Fibroblast of the aortic adventitia (primary cell): Measurements from ENCODE around the gene UGDH. TPM values are rescaled to one million over a fixed set of nuclear protein-coding genes. Genes with fewer than 3 reads are reported as not detected.
"Not testable (repeated sequence)": the region's sequence is repeated elsewhere in the genome, so short reads cannot be mapped to it uniquely, and the experiment has no call there.

ENCODE experiments used
- DNase-seq: peaks from one replicate; pipeline ENCODE4 v3.0.0-alpha.2; 2010; ENCODE audit warnings: low read depth
- H3K4me3 ChIP-seq: 2 replicates; pipeline ENCODE4 v1.5.1; 2011; ENCODE audit warnings: low read depth, mild to moderate bottlenecking, control low read depth, low read length, moderate library complexity
- total RNA-seq: library from RNA; depleted of rRNA; stranded (reverse); fragments of >200 nt; gene quantifications from 2 replicates; pipeline ENCODE4 v1.2.3, GENCODE V29; 2012; ENCODE audit warnings: low replicate concordance
- TF ChIP-seq, protein P1 (sequence below): IDR thresholded peaks from 2 replicates; pipeline ENCODE4 v1.5.1; 2011; ENCODE audit warnings: mild to moderate bottlenecking, low read length, control low read depth, inconsistent platforms; ENCODE audit not compliant: insufficient read depth

The UGDH gene
- total RNA-seq, 1 donor, result 361 TPM

GRCh38 chr4:39510348-39510929 is 16.8 kb downstream of the UGDH start:
- DNase-seq, result no peak
- TF ChIP-seq, protein P1, sequence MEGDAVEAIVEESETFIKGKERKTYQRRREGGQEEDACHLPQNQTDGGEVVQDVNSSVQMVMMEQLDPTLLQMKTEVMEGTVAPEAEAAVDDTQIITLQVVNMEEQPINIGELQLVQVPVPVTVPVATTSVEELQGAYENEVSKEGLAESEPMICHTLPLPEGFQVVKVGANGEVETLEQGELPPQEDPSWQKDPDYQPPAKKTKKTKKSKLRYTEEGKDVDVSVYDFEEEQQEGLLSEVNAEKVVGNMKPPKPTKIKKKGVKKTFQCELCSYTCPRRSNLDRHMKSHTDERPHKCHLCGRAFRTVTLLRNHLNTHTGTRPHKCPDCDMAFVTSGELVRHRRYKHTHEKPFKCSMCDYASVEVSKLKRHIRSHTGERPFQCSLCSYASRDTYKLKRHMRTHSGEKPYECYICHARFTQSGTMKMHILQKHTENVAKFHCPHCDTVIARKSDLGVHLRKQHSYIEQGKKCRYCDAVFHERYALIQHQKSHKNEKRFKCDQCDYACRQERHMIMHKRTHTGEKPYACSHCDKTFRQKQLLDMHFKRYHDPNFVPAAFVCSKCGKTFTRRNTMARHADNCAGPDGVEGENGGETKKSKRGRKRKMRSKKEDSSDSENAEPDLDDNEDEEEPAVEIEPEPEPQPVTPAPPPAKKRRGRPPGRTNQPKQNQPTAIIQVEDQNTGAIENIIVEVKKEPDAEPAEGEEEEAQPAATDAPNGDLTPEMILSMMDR, result no peak

DNA sequence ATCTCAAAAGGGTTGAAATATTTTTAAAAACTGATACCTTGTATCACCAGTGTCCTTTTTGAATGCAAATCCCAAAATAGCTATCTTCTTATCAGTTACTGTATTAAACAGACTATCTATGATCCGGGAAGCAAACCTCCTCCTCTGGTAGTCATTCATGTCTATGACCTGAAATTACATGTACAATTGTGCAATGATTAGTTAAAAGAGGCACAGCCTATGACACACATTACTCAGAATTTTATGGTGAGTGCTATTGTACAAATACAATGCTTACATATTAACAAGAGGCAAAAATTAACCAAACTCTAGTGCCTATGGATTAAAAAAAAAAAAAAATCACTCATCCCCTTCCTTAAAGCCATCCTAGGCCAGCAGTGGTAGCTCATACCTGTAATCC is 21.7 kb downstream of the UGDH start:
- DNase-seq, result no peak
- TF ChIP-seq, protein P1, result no peak
- H3K4me3 ChIP-seq, result no peak overlapping the region

More at GRCh38 chr4:39510348-39510929, 16.8 kb downstream of the UGDH start:
- no peak overlapping the region for H3K4me3 ChIP-seq

DNA sequence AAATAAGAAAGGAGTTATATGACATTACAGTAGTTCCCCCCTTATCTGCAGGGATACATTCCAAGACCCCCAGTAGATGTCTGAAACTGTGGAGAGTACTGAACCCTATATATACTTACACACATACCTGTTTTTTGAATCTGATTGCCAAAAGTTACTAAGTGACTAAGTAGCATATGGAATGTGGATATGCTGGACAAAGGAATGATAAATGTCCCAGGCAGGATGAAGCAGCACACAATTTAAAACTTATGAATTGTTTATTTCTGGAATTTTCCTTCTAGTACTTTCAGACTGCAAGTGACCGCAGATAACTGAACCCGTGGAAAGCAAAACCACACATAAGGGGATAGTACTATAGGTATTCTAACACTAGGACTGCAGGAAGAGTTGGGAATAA is 22.7 kb downstream of the UGDH start:
- no peak overlapping the region for H3K4me3 ChIP-seq
- TF ChIP-seq, protein P1, result no peak
- DNase-seq, result no peak

GRCh38 chr4:39502664-39503035 is 24.6 kb downstream of the UGDH start:
- peak; percentile 37 for DNase-seq
- H3K4me3 ChIP-seq, result not testable (repeated sequence)

DNA sequence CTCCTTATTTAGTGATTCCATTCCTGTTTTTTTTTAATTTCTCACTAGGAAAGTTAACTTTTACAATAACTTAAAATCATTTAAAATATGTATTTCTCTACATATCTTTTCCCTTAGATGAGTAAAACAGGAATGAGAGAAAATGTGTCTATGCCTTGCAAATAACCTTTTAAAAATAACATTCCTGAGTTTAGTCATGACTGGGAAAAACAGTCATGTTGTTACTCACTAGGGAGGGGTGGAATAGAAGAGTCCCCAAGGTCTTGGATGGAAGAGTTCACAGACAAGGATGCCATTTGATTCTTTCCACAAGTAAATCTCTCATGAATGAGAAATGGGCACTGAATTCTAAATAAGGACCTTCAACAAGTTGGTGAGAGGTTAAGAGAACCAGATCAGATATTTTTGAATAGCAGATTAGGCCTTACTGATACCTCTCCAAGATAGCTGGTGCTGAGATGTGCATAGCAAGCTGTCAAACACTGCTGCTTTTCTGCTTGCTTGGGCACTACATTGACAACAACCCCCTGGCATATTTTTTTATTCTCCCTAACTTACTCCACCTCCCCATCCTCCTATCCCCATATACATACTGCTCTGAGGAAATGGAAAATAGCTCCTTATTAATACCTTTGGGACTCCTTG is 25.1 kb downstream of the UGDH start:
- no peak overlapping the region for H3K4me3 ChIP-seq
- peak; percentile 89 for DNase-seq
- TF ChIP-seq, protein P1, result no peak

DNA sequence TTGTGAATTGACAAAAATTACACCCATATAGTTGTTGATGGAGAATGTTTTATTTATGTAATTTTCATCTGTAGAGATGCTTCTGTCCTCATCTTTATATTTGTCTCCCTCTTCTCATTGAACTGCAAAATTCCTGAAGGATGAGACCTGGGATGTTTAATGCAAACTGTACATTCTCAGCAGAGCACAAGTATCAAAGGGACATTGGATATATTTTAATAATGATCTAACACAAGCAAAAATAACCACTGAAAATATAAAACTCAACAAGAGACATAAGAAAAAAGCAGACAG is 28.6 kb downstream of the UGDH start:
- H3K4me3 ChIP-seq, result no peak overlapping the region
- TF ChIP-seq, protein P1, result no peak
- no peak for DNase-seq

GRCh38 chr4:39497909-39498726 is 29.1 kb downstream of the UGDH start:
- no peak overlapping the region for H3K4me3 ChIP-seq
- no peak for DNase-seq
- TF ChIP-seq, protein P1, result no peak
